Liver (tissue), 3 donors: ENCODE data around the gene CRYZL1.

Source experiments
- EGR1 ChIP-seq, 2 donors: IDR thresholded peaks; 2 replicates each; pipeline ENCODE4 v1.6.1; 2016 to 2018; ENCODE audit warnings: antibody characterized with exemption in 2 of 2, low read depth in 2 of 2
- GABPA ChIP-seq, 2 donors: IDR thresholded peaks in 1 of 2; conservative IDR thresholded peaks in 1 of 2; 2 replicates each; pipeline ENCODE4 v1.6.1; 2016; ENCODE audit warnings: antibody characterized with exemption in 2 of 2, mild to moderate bottlenecking in 1 of 2, moderate library complexity in 1 of 2
- RAD21 ChIP-seq, 2 donors: IDR thresholded peaks; 2 replicates each; pipeline ENCODE4 v1.6.1; 2016; ENCODE audit warnings: antibody characterized with exemption in 2 of 2, mild to moderate bottlenecking in 2 of 2
- SP1 ChIP-seq: IDR thresholded peaks from 2 replicates; pipeline ENCODE4 v1.6.1; 2018; ENCODE audit warnings: antibody characterized with exemption, mild to moderate bottlenecking
- TF ChIP-seq, protein P1 (sequence below): IDR thresholded peaks from 2 replicates; pipeline ENCODE4 v1.6.1; 2016; ENCODE audit warnings: antibody characterized with exemption
- TF ChIP-seq, protein P2 (sequence below): fragments of 150-350 bp; IDR thresholded peaks from 2 replicates; pipeline ENCODE4 v1.5.1; 2017; ENCODE audit warnings: improper control_type of control experiment, low read depth, low read length; ENCODE audit not compliant: missing input control
- TF ChIP-seq, protein P3 (sequence below): IDR thresholded peaks from 2 replicates; pipeline ENCODE4 v1.6.1; 2016; ENCODE audit warnings: antibody characterized with exemption
- TF ChIP-seq, protein P4 (sequence below): IDR thresholded peaks from 2 replicates; pipeline ENCODE4 v1.6.1; 2016; ENCODE audit warnings: antibody characterized with exemption, mild to moderate bottlenecking
- donor health status: healthy.
- donor health status: healthy.

DNA sequence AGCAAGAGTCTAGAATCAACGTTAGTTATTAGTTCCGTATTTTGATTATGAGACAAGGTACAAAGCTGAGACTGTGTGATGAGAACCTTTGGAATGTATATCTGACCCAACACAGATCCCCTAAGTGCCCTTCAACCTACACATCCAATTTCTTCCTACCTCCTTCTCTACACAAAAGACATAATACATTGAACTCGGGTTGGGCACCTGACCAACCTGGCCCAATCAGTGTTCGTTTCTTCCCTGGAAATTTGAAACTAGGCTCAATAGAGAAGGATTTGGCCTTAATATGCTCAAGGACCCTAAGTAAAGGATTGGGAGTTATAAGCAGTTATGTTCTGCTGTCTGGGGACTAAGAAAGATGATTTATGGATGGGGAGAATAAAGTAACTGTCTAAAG lies 12.9 kb upstream of the CRYZL1 start:
- TF ChIP-seq, protein P1, sequence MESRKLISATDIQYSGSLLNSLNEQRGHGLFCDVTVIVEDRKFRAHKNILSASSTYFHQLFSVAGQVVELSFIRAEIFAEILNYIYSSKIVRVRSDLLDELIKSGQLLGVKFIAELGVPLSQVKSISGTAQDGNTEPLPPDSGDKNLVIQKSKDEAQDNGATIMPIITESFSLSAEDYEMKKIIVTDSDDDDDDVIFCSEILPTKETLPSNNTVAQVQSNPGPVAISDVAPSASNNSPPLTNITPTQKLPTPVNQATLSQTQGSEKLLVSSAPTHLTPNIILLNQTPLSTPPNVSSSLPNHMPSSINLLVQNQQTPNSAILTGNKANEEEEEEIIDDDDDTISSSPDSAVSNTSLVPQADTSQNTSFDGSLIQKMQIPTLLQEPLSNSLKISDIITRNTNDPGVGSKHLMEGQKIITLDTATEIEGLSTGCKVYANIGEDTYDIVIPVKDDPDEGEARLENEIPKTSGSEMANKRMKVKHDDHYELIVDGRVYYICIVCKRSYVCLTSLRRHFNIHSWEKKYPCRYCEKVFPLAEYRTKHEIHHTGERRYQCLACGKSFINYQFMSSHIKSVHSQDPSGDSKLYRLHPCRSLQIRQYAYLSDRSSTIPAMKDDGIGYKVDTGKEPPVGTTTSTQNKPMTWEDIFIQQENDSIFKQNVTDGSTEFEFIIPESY, result no peak
- TF ChIP-seq, protein P2, sequence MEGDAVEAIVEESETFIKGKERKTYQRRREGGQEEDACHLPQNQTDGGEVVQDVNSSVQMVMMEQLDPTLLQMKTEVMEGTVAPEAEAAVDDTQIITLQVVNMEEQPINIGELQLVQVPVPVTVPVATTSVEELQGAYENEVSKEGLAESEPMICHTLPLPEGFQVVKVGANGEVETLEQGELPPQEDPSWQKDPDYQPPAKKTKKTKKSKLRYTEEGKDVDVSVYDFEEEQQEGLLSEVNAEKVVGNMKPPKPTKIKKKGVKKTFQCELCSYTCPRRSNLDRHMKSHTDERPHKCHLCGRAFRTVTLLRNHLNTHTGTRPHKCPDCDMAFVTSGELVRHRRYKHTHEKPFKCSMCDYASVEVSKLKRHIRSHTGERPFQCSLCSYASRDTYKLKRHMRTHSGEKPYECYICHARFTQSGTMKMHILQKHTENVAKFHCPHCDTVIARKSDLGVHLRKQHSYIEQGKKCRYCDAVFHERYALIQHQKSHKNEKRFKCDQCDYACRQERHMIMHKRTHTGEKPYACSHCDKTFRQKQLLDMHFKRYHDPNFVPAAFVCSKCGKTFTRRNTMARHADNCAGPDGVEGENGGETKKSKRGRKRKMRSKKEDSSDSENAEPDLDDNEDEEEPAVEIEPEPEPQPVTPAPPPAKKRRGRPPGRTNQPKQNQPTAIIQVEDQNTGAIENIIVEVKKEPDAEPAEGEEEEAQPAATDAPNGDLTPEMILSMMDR, result no peak
- TF ChIP-seq, protein P3, sequence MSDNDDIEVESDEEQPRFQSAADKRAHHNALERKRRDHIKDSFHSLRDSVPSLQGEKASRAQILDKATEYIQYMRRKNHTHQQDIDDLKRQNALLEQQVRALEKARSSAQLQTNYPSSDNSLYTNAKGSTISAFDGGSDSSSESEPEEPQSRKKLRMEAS, result no peak
- TF ChIP-seq, protein P4, sequence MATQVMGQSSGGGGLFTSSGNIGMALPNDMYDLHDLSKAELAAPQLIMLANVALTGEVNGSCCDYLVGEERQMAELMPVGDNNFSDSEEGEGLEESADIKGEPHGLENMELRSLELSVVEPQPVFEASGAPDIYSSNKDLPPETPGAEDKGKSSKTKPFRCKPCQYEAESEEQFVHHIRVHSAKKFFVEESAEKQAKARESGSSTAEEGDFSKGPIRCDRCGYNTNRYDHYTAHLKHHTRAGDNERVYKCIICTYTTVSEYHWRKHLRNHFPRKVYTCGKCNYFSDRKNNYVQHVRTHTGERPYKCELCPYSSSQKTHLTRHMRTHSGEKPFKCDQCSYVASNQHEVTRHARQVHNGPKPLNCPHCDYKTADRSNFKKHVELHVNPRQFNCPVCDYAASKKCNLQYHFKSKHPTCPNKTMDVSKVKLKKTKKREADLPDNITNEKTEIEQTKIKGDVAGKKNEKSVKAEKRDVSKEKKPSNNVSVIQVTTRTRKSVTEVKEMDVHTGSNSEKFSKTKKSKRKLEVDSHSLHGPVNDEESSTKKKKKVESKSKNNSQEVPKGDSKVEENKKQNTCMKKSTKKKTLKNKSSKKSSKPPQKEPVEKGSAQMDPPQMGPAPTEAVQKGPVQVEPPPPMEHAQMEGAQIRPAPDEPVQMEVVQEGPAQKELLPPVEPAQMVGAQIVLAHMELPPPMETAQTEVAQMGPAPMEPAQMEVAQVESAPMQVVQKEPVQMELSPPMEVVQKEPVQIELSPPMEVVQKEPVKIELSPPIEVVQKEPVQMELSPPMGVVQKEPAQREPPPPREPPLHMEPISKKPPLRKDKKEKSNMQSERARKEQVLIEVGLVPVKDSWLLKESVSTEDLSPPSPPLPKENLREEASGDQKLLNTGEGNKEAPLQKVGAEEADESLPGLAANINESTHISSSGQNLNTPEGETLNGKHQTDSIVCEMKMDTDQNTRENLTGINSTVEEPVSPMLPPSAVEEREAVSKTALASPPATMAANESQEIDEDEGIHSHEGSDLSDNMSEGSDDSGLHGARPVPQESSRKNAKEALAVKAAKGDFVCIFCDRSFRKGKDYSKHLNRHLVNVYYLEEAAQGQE, result no peak
- TF ChIP-seq EGR1 (IDR thresholded peaks at IDR 0.05; ENCODE audit: low read depth in 2 of 2) (no peak), GABPA (IDR thresholded peaks at IDR 0.05 in 1 of 2, conservative IDR thresholded peaks at IDR 0.05 in 1 of 2) (no peak), SP1 (no peak), RAD21 (IDR thresholded peaks at IDR 0.05) (no peak)
